NCI-H2107 treated with DMSO at 0.1 percent for 48 hours (cell line): Measurements from ENCODE around the gene CD81.
"Not testable (repeated sequence)": the region's sequence is repeated elsewhere in the genome, so short reads cannot be mapped to it uniquely, and the experiment has no call there.

Source experiments
- DNase-seq: peaks from one replicate; lab custom pipeline; 2025; ENCODE audit not compliant: unreplicated experiment; lab: John Stamatoyannopoulos, UW

CD81 gene

GRCh38 chr11:2376751-2377451, at the start of gene CD81:
CD81 (plus strand) TSS chr11:2377310; CDS start chr11:2377550, 240 bp downstream.
- DNase-seq, result no peak

DNA sequence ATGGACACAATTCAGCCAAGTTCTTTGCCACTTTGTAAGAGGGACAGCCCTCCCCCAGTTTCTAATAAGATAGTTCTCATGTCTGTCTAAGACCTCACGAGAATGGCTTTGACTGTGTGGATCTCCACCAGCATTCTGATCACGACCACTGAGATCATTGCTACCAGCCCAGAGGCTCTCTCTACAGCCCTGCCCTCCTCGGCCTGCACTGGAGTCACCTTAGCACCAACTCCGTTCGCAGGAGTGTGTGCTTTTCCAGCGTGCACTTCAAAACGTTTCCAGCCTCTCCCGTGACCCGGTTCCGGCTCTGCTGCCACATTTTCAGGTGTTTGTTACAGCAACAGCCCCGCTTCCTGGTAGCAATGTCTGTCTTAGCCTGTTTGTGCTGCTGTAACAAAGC, 49.1 kb upstream of the CD81 start:
- no peak for DNase-seq

DNA sequence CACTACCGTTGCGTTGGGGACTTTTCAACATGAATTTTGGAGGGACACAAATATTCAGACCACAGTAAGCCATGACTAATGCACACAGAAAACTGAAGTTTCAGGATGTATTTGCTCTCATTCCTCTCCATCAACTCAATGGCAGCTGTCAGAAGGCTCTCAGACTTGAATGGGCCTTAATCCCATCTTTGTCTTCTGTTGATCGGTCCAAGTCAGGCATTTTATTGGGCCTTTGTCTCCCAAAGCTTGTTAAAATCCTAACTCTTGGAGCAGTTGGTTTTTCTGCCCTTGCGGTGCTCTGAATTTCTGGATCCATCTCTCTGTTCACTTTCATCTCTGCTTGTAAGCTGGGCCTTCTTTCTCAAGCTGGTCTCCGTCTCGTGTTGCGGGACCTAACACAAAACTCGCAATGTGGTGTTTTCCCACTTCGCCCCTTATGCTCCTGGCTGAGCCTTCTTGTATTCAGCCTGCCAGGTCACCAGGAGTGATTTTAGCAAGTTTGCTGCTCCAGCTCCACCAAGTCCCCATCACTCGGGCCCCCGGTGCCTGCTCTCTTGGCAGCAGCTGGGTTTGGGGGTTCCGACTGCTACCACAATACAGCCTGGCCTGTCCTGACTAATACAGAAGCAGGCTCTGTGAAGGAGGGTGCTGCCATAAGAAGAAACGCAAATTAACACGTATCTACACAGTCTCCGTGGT, 48.3 kb upstream of the CD81 start:
- DNase-seq, result no peak

- DNase-seq, result no peak
These were observed 47.6 kb upstream of the CD81 start for GRCh38 chr11:2329551-2329950.

GRCh38 chr11:2330696-2331095, 46.4 kb upstream of the CD81 start:
- DNase-seq, result no peak

GRCh38 chr11:2331404-2331803, 45.7 kb upstream of the CD81 start:
- no peak for DNase-seq

- not testable (repeated sequence) for DNase-seq
These were observed 44.5 kb upstream of the CD81 start for GRCh38 chr11:2332569-2332968.

DNA sequence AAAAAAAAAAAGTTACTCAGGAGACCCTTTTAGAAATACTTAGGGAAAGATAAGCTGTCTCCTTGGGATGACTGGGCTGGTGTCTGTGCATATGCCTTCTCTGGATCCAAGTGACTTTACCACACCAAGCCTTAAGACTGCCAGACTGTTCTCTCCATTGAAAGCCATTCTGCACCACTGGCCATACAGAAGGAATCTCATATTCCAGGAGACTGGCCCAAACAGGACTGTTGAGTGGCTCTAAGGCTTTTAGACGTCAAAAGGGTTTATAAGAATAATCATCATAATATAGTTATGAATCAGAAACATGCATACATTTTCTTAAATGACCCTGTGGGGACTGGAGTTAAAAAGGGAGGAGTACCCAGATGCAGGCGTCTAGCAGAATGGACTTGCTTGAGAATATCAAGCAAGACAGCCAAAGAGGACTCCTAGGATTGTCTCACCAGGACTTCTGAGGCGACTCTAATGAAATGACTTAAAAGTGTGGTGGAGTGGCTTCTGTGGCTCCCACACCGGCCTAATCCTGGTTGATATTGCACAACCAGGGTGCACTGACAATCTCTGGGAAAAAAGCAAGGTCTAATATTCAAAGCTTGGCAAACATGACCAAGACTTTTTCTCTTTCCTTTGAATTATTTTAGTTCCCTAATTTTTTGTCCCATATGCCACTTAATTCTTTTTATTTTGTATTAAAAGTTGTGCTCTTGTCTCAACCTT, 43.5 kb upstream of the CD81 start:
- not testable (repeated sequence) for DNase-seq

GRCh38 chr11:2335286-2335685, 41.8 kb upstream of the CD81 start:
- not testable (repeated sequence) for DNase-seq

DNA sequence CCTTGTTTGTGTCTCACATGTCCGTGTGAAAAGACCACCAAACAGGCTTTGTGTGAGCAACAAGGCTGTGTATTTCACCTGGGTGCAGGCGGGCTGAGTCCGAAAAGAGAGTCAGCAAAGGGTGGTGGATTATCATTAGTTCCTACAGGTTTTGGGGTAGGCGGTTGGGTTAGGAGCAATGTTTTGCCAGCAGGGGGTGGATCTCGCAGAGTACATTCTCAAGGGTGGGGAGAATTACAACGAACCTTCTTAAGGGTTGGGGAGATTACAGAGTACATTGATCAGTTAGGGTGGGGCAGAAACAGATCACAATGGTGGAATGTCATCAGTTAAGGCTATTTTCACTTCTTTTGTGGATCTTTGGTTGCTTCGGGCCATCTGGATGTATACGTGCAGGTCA, 38.4 kb upstream of the CD81 start:
- DNase-seq, result not testable (repeated sequence)

DNA sequence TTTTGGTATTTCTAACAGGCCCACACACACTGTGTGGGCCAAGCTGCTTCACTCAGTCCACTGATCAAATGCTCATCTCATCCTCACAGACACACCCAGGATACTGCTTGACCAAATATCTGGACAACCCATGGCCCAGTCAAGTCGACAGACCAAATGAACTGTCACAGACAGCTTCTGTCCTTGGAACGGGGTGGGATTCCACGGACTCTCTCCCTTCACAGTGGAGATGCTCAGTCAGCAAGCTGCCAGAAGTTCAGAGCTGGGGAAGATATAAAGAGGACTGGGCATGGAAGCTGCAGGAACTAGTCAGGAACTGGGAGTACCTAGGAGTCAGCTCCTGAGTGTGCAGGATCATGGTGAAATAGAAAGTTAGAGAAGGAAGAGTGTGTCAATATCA, 34.6 kb upstream of the CD81 start:
- DNase-seq, result no peak

DNA sequence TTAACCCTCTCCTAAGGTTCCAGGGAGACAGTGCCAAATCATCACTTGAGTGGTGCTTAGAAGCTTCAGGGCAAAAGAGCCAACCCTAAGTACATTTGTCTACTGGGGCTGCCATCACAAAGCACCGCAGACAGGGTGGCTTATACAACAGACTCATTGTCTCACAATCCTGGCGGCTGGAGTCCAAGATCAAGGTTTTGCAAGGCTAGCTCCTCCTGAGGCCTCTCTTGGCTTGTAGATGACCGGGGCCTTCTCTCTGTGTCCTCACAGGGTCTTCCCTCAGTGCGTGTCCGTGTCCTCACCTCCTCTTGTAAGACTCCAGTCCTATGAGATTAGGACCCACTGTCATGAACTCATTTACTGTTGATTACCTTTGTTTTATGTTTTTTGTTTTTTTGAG, 34.1 kb upstream of the CD81 start:
- DNase-seq, result no peak

GRCh38 chr11:2343502-2343901, 33.6 kb upstream of the CD81 start:
- DNase-seq, result no peak

- no peak for DNase-seq
These were observed 32.1 kb upstream of the CD81 start for GRCh38 chr11:2345050-2345449.

- no peak for DNase-seq
These were observed 31.1 kb upstream of the CD81 start for GRCh38 chr11:2346014-2346413.

- DNase-seq, result no peak
These were observed 30.4 kb upstream of the CD81 start for GRCh38 chr11:2346586-2347307.

DNA sequence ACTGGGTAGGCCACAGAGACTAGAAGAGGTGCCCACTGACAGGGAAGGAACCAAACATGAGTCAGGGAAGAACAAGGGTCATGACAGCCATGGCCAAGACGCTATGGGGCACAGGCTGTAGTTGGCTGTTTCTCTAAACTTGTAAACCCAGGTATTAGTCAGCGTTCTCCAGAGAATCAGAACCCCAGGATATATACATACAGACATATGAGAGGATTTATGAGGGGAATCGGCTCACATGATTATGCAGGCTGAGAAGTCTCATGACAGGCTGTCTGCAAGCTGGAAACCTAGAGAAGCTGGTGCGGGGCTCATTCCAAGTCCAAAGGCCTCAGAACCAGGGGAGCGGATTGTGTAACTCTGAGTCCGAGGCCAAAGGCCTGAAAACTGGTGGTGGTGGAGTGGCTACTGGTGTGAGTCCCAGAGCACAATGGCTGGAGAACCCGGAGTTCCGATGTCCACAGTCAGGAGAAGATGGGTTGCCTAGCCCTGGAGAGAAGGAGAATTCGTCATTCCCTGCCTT, 29.7 kb upstream of the CD81 start:
- DNase-seq, result no peak

DNA sequence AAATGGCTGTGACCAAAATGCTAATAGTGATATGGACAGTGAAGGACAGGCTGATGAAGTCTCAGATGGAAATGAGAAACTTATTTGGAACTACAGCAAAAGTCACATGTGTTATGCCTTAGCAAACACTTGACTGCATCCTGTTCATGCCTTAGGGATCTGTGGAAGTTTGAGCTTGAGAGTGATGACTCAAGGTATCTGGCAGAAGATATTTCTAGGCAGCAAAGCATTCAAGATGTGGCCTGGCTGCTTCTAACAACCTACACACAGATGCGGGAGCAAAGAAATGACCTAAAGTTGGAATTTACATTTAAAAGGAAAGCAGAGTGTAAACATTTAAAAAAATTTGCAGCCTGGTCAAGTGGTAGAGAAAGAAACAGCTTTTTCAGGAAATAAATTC, 28.1 kb upstream of the CD81 start:
- no peak for DNase-seq

DNA sequence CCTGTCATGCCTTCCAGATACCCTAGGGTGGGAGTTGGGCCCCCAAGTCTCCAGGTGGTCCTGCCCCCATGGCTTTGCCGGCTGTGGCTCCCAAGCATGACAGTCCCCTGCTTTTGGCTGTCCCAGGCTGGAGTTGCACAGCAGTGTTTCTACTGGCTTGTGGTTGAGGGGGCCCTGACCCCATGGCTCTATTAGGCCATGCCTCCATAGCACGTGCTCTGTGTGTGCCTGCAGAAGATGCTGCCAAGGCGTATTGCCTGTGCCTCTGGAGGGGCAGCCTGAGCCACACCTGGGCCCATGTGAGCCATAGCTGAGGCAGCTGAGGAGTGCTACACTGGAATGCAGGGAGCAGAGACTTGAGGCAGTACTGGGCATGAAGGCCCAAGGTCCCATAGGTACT, 25.4 kb upstream of the CD81 start:
- no peak for DNase-seq

- DNase-seq, result no peak
These were observed 24.7 kb upstream of the CD81 start for GRCh38 chr11:2352420-2352819.

DNA sequence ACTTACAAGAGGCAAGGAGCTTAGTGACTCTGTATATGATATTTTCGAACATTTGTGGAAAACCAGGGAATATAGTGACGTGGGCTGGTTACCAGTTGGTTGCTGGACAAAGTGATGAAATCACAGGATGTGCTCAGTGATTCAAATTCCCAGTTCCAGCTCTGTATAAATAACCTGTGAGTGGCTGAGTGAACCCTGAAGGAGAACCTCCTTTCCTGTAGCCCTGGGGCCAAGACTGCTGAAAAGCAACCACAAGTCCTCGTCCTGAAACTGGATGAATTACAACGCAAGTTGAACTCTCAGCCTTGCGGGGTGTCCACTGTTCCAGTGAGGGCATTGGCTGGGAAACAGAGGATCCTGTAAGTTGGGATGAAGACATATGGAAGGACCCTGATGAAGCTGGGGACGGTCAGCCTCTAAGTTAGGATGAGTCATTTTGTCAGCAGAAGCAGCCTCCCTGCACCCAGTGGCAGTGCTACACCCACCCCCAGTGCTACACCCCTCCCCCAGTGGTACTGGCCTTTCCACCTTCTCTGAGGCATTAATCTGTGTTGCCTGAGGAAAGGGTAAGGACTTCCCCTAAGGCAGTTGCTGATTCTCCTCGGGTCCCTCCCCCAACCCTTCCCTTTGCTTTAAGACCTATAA, 22.0 kb upstream of the CD81 start:
- DNase-seq, result no peak
